Inflammatory macrophage (primary cell): ENCODE results near the gene CMTM8.
A peak's percentile ranks its signal among the peaks of the same experiment; 100 is the strongest.

Source experiments
- DNase-seq, 2 donors: peaks; one replicate each; pipeline ENCODE4 v3.0.0-alpha.2; 2020 to 2022

Gene CMTM8

DNA sequence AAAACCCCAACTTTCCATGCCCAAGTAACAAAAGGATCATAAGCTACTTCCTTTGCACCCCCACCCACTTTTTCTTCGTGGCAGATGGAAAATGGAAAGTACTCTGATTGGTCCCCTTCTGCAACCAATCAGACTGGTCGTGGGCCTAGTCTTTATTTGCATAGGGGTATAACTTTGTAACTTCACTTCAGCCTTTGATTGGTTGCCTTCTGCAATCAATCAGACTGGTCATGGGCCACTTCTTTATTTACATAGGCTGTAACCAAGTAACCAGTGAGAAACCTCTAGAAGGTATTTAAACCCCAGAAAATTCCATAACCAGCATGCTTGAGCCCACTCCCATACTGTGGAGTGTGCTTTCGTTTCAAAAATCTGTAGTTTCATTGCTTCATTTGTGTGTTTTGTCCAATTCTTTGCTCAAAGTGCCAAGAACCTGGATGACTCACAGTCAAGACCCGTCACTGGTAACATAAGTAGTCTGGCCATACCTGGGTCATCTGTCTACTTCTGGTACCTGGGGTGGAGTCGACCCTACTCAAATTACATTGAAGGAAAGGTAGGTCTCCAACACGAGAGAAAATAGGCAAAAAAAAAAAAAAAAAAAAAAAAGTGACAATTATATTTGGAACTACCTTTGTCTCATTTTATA lies 41.9 kb downstream of the CMTM8 start:
- no peak for DNase-seq

DNA sequence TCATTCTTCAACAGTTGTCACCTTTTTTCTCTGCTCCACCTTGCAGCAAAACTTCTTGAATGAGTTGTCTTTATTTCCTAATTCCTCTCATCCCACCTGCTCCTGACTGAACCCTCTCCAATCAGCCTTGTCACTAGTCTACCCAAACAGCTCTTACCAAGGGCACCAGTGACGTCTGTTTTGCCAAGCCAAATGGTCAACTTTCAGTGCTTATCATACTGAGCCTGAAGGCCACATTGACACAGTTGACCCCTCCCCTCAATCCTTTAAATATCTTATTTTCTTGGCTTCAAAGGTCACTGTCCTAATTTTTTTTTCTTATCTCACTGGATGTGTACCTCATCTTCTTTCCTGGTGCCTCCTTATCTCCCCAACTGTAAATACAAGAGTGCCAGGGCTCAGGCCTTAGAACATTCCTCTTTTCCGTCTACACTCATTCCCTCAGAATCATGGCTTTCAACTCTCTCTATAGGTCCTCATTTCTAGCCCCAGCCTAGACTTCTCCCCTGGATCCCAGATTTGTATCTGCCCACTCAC lies 43.2 kb downstream of the CMTM8 start:
- DNase-seq: no peak

DNA sequence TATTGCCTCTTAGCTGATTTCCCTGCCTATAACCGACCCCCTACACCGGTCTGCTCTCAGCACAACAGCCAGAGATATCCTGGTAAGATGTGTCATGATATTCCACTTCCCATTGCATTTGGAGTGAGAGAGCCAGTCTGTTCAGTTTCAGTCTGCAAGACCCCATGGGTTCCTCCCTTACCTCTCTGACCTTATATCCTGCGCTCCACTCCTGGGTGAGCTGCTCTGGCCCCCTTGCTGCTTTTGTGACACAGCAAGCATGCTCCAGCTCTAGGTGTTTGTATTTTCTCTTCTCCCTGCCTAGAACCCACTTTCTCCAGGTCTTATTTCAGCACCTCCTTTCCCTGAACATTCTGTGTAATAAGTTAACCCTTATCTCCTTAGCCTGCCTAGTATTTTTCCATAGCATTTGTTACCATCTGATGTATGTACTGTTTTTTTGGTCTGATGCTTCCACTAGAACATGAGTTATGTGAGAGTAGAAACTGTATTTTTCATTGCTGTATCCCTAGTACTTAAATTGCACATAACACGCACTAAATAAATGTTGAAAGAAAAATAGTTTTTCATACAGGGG lies 44.2 kb downstream of the CMTM8 start:
- no peak for DNase-seq

DNA sequence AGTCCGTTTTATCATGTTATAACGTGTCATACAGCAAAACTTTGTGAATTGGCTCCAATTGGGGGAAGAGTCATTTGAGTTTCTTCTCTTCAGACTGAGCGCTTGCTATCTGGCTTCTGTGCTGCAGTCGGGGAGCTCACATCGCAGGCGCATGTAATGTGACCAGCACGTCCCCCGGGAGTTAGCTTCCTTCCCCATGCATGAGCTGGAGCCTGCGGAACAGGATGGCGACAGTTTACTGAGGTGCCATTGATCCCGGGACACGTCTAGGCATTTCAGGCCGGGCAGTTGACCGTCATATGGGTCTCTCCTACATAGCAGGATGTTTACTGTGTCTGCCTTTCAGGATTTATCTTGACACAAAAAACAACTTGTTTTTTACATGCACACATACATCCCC lies 44.8 kb downstream of the CMTM8 start:
- no peak for DNase-seq

DNA sequence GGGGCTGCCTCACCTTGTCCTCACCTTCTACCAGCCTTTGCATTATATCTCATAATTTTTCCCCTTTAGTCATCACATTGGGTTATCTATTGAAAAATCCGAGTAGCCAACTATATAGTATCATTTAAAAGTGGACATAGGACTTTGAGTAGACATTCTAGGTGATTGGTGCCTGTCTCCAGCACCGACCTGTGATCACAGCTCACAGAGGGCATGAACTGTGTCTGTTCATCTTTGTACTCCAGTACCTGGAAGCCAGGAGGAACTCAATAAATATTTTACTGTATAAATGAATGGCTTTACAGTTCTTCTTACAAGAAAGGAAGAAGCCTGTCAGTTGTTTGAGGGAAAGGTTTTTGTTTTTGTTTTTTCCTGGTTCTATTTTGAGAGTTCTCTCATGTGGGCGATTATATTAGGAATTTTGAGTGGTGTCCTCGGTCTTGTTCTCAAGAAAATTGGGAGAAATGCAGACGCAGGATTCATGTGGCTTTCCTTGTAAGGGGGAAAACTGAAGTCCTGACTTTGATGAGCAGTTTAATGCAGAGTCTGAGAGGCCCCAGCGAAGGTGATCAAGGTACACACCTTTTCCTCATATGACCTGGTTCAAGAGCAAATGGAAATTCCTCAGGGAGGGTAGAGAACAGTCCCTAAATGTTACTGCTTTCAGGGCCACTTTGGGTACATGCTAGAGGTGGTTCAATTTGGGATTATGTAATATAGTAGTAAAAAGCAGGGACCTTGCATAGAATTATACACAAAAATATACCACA lies 46.1 kb downstream of the CMTM8 start:
- no peak for DNase-seq

DNA sequence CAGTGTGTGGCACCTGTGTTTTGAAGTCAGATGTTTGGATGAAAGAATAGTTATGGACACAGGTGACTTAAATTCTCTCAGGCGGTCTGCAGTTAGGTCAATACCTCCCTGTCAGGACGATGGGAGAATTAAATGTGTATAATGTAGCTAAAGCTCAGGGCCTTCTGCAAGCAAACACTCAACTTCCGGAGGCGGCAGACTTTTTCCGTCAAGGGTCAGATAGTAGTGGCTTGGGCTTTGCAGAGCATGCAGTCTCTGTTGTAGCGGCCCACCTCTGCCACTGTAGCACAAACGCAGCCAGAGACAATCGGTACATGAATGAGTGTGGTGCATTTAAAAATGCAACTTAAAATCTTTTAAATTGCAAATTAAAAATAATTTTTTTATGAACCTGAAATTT lies 47.4 kb downstream of the CMTM8 start:
- DNase-seq: no peak

DNA sequence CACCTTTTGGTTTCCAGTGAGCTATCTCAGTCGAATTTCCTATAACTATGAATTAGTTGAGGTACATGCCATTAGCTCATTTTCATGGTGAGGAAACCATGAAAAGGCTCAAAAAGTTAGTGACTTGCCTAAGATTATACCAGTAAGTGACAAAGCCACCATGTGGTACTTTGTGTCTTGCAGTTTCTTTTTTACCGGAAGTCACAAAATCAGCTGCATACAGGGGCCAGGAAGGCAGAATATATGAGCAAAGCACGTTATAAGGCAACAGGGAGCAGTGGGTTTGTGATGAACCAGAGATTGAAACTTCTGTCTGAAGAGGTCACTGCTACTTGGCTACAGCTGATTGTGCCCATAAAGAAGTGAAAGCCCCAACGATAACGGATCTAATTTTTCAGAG lies 50.3 kb downstream of the CMTM8 start:
- DNase-seq: no peak

DNA sequence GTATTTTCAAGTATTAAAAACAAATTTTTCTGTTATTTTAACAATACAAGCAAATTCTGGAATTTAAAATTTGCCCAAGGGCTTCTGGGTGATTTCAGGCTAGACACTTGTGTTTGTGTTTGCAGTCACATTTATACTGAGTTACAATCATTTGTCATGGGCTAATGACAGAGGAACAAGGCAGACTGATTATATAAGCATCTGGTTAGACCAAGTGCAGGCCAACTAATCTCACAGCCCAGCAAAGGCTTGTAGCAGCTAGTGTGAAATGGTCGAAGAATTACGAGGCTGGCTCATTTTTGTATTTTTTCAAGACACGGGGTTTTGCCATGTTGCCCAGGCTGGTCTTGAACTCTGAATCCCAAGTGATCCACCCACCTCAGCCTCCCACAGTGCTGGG lies 52.1 kb downstream of the CMTM8 start:
- DNase-seq: no peak

DNA sequence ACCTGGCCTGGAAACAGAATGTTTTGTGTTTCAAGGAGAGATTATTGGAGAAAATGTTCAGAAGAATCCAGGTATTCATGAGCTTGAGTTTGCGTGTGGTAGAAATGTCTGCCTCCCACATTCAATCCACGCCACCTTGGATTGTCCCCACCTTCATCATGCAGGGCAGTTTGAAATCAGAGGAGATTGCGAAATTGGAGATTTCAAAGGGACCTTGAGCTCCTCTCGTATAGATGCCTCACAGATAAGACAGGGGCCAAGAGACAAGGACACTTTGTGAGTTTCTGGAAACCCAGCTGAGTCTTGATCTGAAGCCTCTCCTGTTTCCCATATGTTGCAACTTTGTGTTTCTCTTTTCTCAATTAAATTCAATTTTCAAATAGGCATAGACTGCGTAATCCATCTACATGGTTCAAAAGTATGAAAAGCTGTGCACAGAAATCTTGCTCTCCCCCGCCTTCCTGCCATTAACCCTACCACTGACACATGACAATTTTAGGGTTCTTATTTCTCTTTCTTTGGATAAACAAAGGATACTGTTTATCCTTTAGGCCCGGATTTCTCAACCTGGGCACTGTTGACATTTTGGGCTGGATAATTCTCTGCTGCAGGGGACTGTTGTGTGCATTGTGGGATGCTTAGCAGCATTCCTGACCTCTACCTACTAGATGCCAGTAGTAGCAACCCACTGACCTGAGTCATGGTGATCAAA lies 53.8 kb downstream of the CMTM8 start:
- no peak for DNase-seq

DNA sequence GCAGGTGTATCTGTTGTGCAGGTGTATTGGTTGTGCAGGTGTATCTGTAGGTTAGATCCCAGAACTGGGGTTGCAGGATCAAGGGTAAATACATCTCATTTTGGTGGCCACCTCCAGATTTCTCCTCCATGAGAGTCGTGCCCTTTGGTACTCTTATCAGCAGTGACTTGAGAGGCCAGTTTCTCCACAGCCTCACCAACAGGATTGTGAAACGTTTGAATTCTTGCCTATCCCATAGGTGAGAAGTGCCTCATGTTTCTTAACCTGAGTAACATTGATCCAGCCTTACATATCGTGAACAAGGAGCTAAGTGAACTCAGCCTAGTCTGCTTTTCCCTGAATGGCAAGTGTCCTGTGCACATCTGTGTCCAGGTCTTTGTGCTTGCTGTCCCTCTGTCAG lies 55.4 kb downstream of the CMTM8 start:
- DNase-seq: no peak

DNA sequence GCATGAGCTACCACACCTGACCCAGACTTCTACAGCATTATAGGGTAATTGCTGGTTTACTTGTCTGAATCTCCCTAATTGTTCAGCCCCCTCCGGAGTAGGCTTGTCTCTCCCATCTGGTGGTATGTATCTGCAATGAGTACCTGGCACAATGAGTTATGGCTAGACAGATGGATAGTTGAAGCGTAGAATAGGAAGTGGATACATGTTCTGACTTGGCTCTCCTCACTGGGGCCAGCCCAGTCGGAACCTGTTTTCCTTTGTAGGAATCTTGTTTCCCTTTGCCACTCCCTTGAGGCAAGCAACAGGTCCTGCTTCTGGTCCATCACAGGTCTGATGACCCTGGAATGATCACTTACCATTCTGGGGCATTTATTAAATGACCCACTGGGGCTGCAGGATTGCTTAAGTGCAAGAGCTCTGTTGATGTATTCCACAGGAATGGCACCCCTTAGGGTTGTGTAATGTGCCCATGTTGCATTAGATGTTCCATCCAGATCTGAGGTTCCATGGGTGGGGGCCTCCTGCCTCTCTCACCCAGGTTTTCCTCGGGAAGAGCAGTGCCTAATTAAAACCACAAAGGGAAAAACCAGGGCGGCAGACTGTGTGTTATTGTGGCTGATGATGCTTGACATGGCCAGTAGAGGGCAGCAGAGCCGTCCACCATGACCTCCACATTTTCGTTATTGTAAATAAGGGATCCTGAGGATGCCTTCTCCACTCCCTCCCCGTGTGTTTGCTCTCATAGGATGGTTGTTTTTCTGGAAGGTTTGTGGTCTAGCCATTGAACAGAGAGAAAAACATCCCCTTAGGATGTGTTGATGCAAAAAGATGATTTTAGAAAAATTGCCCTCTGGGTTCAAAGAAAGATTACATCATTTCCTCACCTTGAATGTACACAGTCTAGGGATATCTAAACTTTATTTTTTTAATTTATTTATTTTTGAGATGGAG lies 58.0 kb downstream of the CMTM8 start:
- peak; percentile 46 to 69 for DNase-seq

DNA sequence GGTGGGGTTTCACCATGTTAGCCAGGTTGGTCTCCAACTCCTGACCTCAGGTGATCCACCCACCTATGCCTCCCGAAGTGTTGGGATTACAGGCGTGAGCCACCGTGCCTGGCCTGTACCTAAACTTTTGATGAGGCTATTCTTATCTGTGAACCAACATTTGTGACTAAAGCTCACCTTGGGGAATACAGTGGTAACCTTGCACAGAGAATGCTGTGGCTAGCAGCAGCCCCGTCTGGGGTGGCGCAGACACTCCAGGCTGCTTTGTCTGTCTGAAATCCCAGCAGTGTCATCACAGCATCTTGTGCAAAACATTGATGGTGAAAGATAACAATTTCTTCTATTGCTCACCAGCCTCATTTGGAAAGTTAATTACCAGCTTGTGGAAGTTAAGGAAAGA lies 58.9 kb downstream of the CMTM8 start:
- no peak for DNase-seq

DNA sequence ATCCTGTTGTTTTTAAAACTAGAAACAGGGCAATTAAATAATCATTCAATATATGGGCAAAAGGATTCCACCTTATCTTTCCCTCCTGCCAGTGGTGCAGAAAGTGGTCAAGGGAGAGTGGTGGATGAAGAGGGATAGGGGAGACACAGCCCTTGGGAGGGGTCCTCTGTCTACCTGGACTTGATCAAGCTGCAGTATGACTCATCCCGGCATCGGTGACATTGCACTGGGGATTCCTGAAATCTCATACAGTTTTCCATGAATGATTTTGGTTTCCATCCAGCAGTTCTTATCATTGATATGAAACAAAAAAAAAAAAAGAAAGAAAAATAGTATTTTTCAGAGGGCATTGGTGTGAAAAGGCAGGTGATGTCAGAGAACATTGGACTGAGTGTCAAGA lies 62.9 kb downstream of the CMTM8 start:
- DNase-seq: no peak

DNA sequence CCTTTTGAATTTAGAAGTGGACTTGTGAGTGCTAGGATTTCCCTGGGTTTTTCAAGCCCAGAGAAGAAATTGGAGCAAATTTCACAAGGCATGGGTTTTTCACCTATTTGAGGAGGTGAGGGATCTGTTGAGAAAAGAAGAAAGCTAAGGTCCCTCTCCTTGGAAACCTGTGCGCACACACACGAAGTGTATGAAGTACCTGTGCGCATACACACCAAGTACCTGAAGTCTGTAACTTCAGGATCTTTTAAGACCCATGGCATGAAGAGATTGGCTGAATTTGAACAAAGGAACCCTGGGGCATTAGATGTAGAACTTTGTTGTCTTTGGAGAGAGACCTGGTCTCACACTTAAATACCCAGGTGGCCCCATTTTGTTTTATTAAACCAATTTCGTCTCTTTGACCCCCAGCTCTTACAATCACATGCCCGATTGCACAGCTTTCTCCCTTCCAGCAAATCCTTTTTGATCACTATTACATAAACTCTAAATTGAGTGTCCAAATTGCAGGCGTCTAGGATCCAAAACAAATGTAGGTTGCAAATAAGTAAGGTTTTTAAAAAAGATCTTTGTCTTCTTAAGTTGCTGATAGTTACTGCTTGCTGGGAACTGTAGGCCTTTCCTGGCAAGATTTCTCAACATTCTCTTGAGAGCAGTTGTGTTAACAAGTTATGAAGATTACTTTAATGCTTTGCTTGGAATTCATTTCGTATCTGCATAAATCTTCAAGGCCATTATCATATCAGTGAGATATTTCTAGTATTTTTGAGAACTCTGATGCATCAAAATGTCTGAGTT lies 64.3 kb downstream of the CMTM8 start:
- DNase-seq: no peak

DNA sequence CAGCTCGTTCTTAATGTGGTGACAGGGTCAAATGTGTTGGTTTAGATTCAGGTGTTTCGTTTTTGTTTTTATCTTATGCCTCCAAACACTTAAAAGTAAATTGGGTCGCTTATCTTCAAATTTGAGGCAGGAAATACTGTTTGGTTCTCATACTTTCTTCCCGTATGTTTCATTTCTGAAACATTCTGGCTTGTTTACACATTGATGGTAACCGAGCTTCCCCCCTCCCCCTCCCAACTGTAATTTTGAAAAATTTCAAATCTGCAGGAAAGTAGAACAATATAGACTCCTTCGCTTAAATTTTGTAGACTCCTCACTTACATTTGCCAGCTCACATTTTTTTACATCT lies 64.9 kb downstream of the CMTM8 start:
- no peak for DNase-seq

DNA sequence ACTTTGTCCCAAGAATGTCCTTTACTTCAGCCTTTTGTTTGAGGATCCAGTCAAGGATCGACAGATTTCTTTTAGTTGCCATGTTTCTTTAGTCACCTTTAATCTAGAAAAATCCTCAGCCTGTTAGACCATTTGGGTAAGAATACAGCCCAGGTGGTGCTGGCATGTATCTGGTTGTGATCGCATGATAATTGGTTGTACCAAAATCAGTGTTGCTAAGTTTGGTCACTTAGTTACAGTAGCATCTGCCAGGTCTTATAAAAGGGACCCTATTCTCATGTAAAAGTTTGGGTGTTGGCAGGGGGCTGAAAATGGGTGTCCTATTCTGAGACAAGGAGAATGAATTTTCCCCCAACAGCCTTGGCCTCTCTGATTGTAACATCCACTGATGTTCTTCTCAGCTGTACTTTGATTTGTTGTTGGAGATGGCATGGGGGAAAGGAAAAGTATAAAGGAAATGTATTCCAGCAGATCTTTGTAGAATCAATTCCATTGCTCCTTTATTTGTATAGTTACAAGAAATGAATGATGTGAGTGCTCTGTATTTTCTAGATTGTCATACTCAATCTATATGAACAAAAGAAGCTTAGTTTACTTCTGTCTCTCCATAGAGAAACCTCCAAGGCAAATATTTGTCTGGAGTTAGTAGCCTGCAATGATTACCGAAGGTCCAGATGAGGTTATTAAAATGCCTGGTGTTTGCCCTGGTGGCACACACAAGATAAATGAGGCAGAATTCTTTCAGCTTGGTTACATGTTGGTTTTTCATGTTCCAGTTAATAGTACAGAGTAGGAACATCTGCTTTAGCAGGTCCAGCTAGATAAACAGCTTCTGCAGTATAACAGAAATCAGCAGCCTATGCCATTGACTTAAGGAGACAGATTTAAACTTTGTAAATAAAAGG lies 65.7 kb downstream of the CMTM8 start:
- no peak for DNase-seq

DNA sequence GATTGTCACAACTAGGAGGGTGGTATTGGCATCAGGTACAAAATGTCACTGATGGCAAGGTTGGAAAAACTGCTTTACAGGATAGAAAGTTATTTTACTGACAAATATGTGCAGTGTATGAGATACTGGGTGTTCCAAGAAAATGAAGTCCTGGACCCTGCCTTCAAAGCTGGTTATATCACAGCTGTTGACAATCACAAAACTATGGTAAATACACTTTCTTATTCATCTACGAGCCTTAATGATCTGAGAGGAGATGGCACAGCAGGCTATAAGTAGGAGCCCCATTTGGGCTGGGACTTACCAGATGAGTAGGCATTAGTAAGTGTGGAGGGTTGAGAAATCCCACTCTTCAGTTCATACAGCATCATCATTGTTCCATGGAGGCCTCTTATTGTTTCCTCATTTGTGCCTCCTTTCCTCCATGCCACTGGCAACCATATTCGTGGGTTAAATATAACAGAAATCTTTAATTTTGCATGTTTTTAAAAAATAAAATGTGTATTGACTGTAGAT lies 66.9 kb downstream of the CMTM8 start:
- no peak for DNase-seq

DNA sequence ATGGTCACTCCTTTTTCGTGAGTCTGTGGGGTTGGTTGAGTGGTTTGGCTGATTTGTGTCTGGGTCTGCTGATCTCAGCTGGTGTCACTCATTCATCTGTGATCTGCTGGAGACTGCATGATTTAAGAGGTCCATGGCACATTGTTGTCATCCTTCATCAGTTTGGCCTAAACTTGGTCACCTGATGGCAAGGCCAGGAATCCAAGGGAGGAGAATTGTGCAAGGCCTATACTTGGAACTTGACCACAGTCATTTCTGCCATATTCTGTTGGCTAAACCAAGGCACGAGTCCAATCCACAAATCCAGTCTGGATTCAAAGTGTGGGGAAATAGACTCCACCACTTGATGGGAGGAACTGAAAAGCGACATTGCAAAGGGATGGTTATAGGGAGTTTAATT lies 67.6 kb downstream of the CMTM8 start:
- DNase-seq: no peak

DNA sequence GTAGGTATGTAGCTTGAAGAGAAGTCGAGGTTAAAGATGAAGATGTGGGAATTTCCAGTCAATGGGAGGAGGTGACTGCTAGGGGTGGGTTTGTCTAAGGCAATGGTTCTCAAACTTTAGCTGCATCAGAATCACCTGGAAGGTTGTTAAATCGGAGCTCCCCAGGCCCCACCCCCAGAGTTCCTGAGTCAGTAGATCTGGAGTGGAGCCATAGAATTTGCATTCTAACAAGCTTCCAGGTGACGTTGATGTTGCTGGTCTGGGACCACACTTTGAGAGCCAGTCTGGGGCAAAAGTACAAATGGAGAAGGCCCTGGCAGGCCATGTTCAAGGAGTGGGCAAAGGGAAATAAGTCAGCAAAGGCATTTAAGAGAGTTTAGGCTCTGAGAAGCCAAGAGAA lies 69.1 kb downstream of the CMTM8 start:
- DNase-seq: no peak

DNA sequence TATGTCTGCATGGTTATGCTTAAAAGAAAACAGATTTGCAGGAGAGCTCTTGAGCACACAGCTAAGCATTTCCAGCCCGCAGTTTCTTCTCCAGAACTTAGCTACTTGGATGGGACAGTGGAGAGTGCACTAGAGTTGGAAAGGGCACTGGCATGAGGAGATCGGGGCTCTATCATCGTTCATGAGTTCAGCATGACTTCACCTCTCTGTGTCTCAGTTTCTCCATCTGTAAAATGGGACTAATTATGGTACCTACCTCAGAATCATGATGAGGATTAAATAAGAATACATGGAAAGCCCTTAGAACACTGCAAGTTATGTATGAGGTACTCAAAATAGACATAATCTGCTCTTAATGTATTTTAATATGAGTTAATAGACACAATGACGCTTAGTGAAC lies 69.9 kb downstream of the CMTM8 start:
- no peak for DNase-seq
